Endothelial cell of umbilical vein (primary cell): ENCODE data around the gene DNAJC7. TPM values are rescaled to one million over a fixed set of nuclear protein-coding genes. Genes with fewer than 3 reads are reported as not detected.

Experiments used
- BruUV-seq: library from RNA; stranded (reverse); fragments of 400-500 nt; replicated peaks from 2 replicates; lab custom pipeline; 2021; lab: Mats Ljungman, UMichigan
- CTCF ChIA-PET: fragments of 300-600, 350-600 bp; sonication (Branson Sonifier 250); formaldehyde crosslinking; loops from one replicate; lab custom pipeline; 2021; ENCODE audit warnings: antibody characterized with exemption, inconsistent platforms; lab: Charles Lee
- POLR2A ChIA-PET: fragments of 300-600, 350-600 bp; sonication (Branson Sonifier 250); formaldehyde crosslinking; loops from one replicate; lab custom pipeline; 2021; ENCODE audit warnings: antibody characterized with exemption, inconsistent platforms; lab: Charles Lee
- DNase-seq: peaks from one replicate; pipeline ENCODE4 v3.0.0-alpha.2; 2011; ENCODE audit warnings: low read depth, low spot score
- FAIRE-seq: peaks from 2 replicates; lab custom pipeline; 2011; peaks lifted over from hg19 to GRCh38; lab: Jason Lieb, UNC
- H2AFZ ChIP-seq: 2 replicates; pipeline ENCODE4 v1.6.0; 2012; ENCODE audit warnings: low read depth, low read length, control low read depth, inconsistent platforms
- H3K27ac ChIP-seq: 2 replicates; pipeline ENCODE4 v1.5.1; 2011; ENCODE audit warnings: low read depth, mild to moderate bottlenecking, control low read depth, low read length, moderate library complexity; ENCODE audit not compliant: insufficient read depth
- H3K27me3 ChIP-seq, 2 experiments: 2 replicates each; pipeline versions ENCODE4 v1.6.0 to v1.6.1; 2011; ENCODE audit warnings: low read length in 2 of 2, mixed read lengths in 1 of 2; ENCODE audit not compliant: control insufficient read depth in 2 of 2, insufficient read depth in 2 of 2
- H3K36me3 ChIP-seq, 2 experiments: 2 replicates in 1 of 2; 3 replicates in 1 of 2; pipeline ENCODE4 v1.5.1; 2011; ENCODE audit warnings: low read length in 2 of 2, mild to moderate bottlenecking in 1 of 2, moderate library complexity in 1 of 2; ENCODE audit not compliant: control insufficient read depth in 2 of 2, insufficient read depth in 2 of 2; ENCODE audit errors: extremely low read depth in 1 of 2
- H3K4me1 ChIP-seq: 3 replicates; pipeline ENCODE4 v1.5.1; 2011; ENCODE audit warnings: mild to moderate bottlenecking, low read length; ENCODE audit not compliant: control insufficient read depth, insufficient read depth; ENCODE audit errors: extremely low read depth
- H3K4me2 ChIP-seq: 2 replicates; pipeline ENCODE4 v1.6.1; 2011; ENCODE audit warnings: low read length, control low read depth, mixed read lengths; ENCODE audit not compliant: insufficient read depth
- H3K4me3 ChIP-seq, 3 experiments: fragments of 200-600 bp in 1 of 3; sonication (generic), shearing (Covaris generic) in 1 of 3; replicated peaks in 1 of 3; 2 replicates each; pipeline ENCODE4 v1.5.1; 2011 to 2016; ENCODE audit warnings: control low read depth in 3 of 3, low read length in 3 of 3, mild to moderate bottlenecking in 2 of 3, inconsistent platforms in 1 of 3, low read depth in 1 of 3, moderate library complexity in 1 of 3; ENCODE audit not compliant: insufficient read depth in 1 of 3
- H3K79me2 ChIP-seq: 2 replicates; pipeline ENCODE4 v1.6.0; 2012; ENCODE audit warnings: low read length, inconsistent platforms; ENCODE audit not compliant: control insufficient read depth, insufficient read depth
- H3K9ac ChIP-seq: replicated peaks from 2 replicates; pipeline ENCODE3; 2011; ENCODE audit warnings: low read length, control low read depth; ENCODE audit not compliant: insufficient read depth; ENCODE audit errors: extremely low read depth
- H3K9me1 ChIP-seq: replicated peaks from 3 replicates; pipeline ENCODE4 v1.6.0; 2011; ENCODE audit warnings: mild to moderate bottlenecking, low read length; ENCODE audit not compliant: control insufficient read depth, insufficient read depth; ENCODE audit errors: extremely low read depth
- H3K9me3 ChIP-seq: replicated peaks from 2 replicates; pipeline ENCODE4 v1.5.1; 2012; ENCODE audit warnings: low read length, inconsistent platforms; ENCODE audit not compliant: control insufficient read depth, insufficient read depth
- H4K20me1 ChIP-seq: replicated peaks from 2 replicates; pipeline ENCODE3; 2011; ENCODE audit warnings: mild to moderate bottlenecking, low read length; ENCODE audit not compliant: control insufficient read depth, insufficient read depth; ENCODE audit errors: extremely low read depth
- EZH2 ChIP-seq: IDR thresholded peaks from 2 replicates; pipeline ENCODE4 v1.6.1; 2012; ENCODE audit warnings: borderline replicate concordance, low read depth, mild to moderate bottlenecking, moderate library complexity, low read length, inconsistent platforms; ENCODE audit not compliant: severe bottlenecking
- FOS ChIP-seq: IDR thresholded peaks from 2 replicates; pipeline ENCODE4 v1.6.1; 2011; ENCODE audit warnings: mild to moderate bottlenecking, low read length, moderate library complexity, borderline replicate concordance; ENCODE audit not compliant: insufficient read depth
- GATA2 ChIP-seq: IDR thresholded peaks from 2 replicates; pipeline ENCODE4 v1.7.0; 2011; ENCODE audit warnings: low read depth, mild to moderate bottlenecking, moderate library complexity, mixed read lengths, low read length; ENCODE audit not compliant: insufficient read length, insufficient read depth
- JUN ChIP-seq: IDR thresholded peaks from 2 replicates; pipeline ENCODE4 v1.6.1; 2011; ENCODE audit warnings: borderline replicate concordance, low read depth; ENCODE audit not compliant: insufficient read length, insufficient read depth
- MYC ChIP-seq: IDR thresholded peaks from one replicate; pipeline ENCODE4 v1.6.1; 2011; ENCODE audit warnings: mild to moderate bottlenecking, low read depth, low read length
- POLR2A ChIP-seq: IDR thresholded peaks from 2 replicates; pipeline ENCODE4 v1.6.1; 2012; ENCODE audit warnings: low read depth, mild to moderate bottlenecking, control low read depth, low read length
- POLR2AphosphoS5 ChIP-seq: IDR thresholded peaks from 2 replicates; pipeline ENCODE4 v1.6.1; 2012; ENCODE audit warnings: low read depth, mild to moderate bottlenecking, control low read depth, low read length, moderate library complexity; ENCODE audit not compliant: insufficient read depth
- dilution Hi-C: fragments of 300-500 bp; cut with MboI; formaldehyde crosslinking; loops from one replicate; pipeline ENCODE4 v1.15.0; 2019; ENCODE audit warnings: low sequenced_read_pairs; ENCODE audit not compliant: extremely low pct_ligation_motif_present
- intact Hi-C: fragments of 100-400 bp; cut with micrococcal nuclease; formaldehyde crosslinking; loops from one replicate; pipeline ENCODE4 v1.10.0; 2022
- polyA plus RNA-seq, 4 experiments: library from polyadenylated mRNA; depleted of rRNA in 3 of 4; stranded (reverse) in 3 of 4; unstranded in 1 of 4; fragments of >200 nt; gene quantifications; 2 replicates each; pipeline versions ENCODE4 v1.2.1 to v1.2.3, GENCODE V29; 2011 to 2012; ENCODE audit warnings: missing spikeins in 1 of 4
- total RNA-seq: library from RNA; stranded (reverse); gene quantifications from 2 replicates; pipeline ENCODE4 v1.2.3, GENCODE V29; 2021
- TF ChIP-seq, protein P1 (sequence below): IDR thresholded peaks from 2 replicates; pipeline ENCODE4 v1.6.1; 2011; ENCODE audit not compliant: insufficient read depth, insufficient read length
- TF ChIP-seq, protein P2 (sequence below), 2 donors: IDR thresholded peaks; 1 replicate in 1 of 2; 2 replicates in 1 of 2; pipeline ENCODE4 v1.5.1; 2011; ENCODE audit warnings: low read length in 2 of 2, mild to moderate bottlenecking in 2 of 2, moderate library complexity in 2 of 2, control low read depth in 1 of 2, inconsistent platforms in 1 of 2, low read depth in 1 of 2; ENCODE audit not compliant: insufficient read depth in 1 of 2; ENCODE audit errors: extremely low read depth in 1 of 2

The DNAJC7 gene
- total and polyA plus RNA-seq, 2 donors (not counting 3 experiments of a cell fraction or from before 2014, with no cell fraction given): 19.8 to 111 TPM

DNA sequence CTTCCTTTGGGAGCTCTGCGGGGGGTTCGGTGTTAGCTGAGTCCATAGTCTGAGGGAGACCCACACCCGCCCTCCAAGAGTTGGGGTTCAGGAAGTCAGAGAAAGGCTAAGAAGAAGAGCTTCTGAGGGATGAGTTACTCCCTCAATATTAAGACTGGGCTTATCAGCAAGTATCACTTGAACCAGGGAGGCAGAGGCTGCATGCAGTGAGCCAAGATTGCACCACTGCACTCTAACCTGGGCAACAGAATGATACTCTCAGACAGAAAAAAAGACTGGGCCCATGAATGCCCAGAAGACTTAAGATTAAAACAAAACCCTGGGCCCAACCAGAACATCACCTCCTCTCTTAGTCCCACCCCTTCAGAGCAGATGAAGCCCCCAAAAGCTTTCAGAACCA is 8.7 kb upstream of the DNAJC7 start:
- no TSS peak for BruUV-seq
- peaks cover 24% of the 10 kb centered on the region for H3K4me1 ChIP-seq
- DNase-seq (no peak), FAIRE-seq (no peak)
- H3K4me3 ChIP-seq: no peak overlapping the region
- no peak overlapping the region for H3K9ac ChIP-seq
- intact Hi-C loops: loop anchor here (1.0 to 10.0 kb wide), 6 partner anchors 37 to 499 kb away; partner anchors contain the start of gene KCNH4
- no peak overlapping the region for H3K27ac ChIP-seq
- H3K27me3 ChIP-seq: no peaks in the 10 kb centered on the region
- dilution Hi-C loops: no loop called here
- H3K79me2 ChIP-seq: peaks cover 6% of the 10 kb centered on the region
- H3K9me3 ChIP-seq: no peaks in the 10 kb centered on the region
- CTCF ChIA-PET: interaction anchor here (0.9 to 6.3 kb wide), 10 partner anchors 9 to 492 kb away, joined by 3 to 40 read pairs (median 6); partner anchors contain the start of genes CNP, DNAJC7 and KCNH4
- no peaks in the 10 kb centered on the region for H4K20me1 ChIP-seq
- H2AFZ ChIP-seq: no peak overlapping the region
- POLR2A ChIA-PET: interaction anchor here (0.6 to 1.1 kb wide), 2 partner anchors 9 to 35 kb away, joined by 3 to 9 read pairs; partner anchors contain the start of gene DNAJC7
- no peaks in the 10 kb centered on the region for H3K9me1 ChIP-seq
- TF ChIP-seq FOS (no peak), GATA2 (no peak), MYC (no peak), POLR2A (peak; percentile 36)
- no peak overlapping the region for H3K4me2 ChIP-seq
- H3K36me3 ChIP-seq: peaks cover 3 to 16% of the 10 kb centered on the region in 2 experiments

DNA sequence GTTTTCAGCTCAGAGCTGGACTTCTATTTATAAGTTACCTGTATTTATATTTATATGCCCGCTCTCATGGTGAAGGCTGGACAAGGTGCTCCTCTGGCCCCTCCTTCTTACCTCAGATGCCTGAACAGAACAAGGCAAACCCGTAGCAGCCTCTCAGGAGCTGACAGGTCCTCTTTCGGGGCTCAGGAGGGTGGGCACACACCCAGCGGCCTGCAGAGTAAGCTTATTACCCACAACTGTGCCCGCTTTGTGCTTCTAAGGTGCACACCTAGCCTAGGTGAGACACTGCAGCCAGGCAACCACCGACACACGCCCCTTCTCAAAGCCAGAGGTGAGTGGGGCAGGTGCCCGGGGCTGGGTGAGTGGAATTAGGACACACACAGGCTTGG is 7.9 kb upstream of the DNAJC7 start:
- no peak for FAIRE-seq
- dilution Hi-C loops (no loop called here), intact Hi-C loops (loop anchor here (1.0 to 10.0 kb wide), 6 partner anchors 38 to 500 kb away; partner anchors contain the start of gene KCNH4)
- Histone ChIP-seq H3K9me3 (no peaks in the 10 kb centered on the region), H4K20me1 (no peaks in the 10 kb centered on the region), H2AFZ (no peak overlapping the region), H3K27ac (peak overlapping the region; percentile 67), H3K27me3 (no peaks in the 10 kb centered on the region), H3K4me2 (peak overlapping the region; percentile 20), H3K36me3 (peaks cover 3 to 16% of the 10 kb centered on the region in 2 experiments), H3K9me1 (no peaks in the 10 kb centered on the region), H3K4me1 (peaks cover 26% of the 10 kb centered on the region), H3K9ac (peak overlapping the region; percentile 14), H3K79me2 (peaks cover 14% of the 10 kb centered on the region), H3K4me3 (no peak overlapping the region)
- no peak for DNase-seq
- TF ChIP-seq, protein P1, sequence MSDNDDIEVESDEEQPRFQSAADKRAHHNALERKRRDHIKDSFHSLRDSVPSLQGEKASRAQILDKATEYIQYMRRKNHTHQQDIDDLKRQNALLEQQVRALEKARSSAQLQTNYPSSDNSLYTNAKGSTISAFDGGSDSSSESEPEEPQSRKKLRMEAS: no peak
- TF ChIP-seq EZH2 (no peak), GATA2 (no peak), JUN (no peak), POLR2AphosphoS5 (no peak), FOS (no peak), MYC (no peak), POLR2A (no peak)
- TF ChIP-seq, protein P2, sequence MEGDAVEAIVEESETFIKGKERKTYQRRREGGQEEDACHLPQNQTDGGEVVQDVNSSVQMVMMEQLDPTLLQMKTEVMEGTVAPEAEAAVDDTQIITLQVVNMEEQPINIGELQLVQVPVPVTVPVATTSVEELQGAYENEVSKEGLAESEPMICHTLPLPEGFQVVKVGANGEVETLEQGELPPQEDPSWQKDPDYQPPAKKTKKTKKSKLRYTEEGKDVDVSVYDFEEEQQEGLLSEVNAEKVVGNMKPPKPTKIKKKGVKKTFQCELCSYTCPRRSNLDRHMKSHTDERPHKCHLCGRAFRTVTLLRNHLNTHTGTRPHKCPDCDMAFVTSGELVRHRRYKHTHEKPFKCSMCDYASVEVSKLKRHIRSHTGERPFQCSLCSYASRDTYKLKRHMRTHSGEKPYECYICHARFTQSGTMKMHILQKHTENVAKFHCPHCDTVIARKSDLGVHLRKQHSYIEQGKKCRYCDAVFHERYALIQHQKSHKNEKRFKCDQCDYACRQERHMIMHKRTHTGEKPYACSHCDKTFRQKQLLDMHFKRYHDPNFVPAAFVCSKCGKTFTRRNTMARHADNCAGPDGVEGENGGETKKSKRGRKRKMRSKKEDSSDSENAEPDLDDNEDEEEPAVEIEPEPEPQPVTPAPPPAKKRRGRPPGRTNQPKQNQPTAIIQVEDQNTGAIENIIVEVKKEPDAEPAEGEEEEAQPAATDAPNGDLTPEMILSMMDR (IDR thresholded peaks at IDR 0.05; ENCODE audit: extremely low read depth in 1 of 2, insufficient read depth in 1 of 2, low read depth in 1 of 2, low read length in 2 of 2): no peak
- BruUV-seq: no TSS peak
- ChIA-PET CTCF (interaction anchor here (0.5 to 6.3 kb wide), 23 partner anchors 9 to 492 kb away, joined by 3 to 40 read pairs (median 5); partner anchors contain the start of genes C17orf113, CNP, DNAJC7 and KCNH4), POLR2A (interaction anchor here (1.1 kb wide), 1 partner anchor 8 kb away, joined by 3 read pairs; the partner anchor contains the start of gene DNAJC7)
